HG02884 (cell line): Measurements from ENCODE around the gene ATP5F1C.
"Not testable (repeated sequence)": the region's sequence is repeated elsewhere in the genome, so short reads cannot be mapped to it uniquely, and the experiment has no call there.

ENCODE experiments used
- ATAC-seq: cut with Tn5 transposase; IDR thresholded peaks from one replicate; pipeline ENCODE4 v1.9.1; 2021; ENCODE audit warnings: mild to moderate bottlenecking, moderate library complexity; ENCODE audit not compliant: unreplicated experiment

ATP5F1C gene

DNA sequence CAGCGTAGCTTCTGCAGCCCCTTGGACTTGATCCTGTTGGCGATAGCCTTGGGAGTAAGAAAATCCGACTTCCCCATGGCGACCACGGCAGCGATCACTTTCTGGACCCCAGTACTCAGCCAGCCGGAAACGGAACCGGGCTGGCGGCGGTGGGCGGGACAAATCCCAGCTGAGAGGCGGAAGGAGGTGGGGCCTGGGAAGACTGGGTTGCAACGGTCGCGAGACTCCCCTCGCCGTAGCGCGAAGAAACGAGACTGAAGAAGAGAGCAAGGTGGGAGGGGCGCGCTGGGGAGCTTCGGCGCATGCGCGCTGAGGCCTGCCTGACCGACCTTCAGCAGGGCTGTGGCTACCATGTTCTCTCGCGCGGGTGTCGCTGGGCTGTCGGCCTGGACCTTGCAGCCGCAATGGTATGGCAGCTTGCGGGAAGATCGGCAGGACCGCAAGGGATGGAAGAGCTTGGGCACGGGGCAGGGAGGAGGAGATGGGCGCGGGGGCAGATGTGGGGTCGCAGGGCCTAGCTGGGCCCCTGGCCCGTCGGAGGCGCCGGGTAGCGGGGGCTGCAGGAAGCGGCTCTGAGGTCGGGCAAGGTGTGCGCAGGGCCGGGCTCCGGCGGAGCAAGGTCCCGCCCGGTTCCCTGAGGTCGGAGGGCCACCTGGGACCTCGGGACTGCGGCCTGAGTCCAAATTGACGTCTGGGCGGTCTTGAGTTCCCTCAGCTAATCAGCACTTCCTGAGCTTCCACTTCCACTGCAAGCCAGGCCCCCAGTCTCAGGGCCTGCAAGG, at the start of gene ATP5F1C, which contains the start of gene KIN:
Gene ATP5F1C (plus strand): TSS at position 321 of the 782 bp plus-strand sequence. CDS start 31 bp downstream, at position 352.
Gene KIN (minus strand): TSS at position 137 of the 782 bp plus-strand sequence. CDS start 60 bp downstream, at position 77.
- peak; percentile 93 for ATAC-seq

DNA sequence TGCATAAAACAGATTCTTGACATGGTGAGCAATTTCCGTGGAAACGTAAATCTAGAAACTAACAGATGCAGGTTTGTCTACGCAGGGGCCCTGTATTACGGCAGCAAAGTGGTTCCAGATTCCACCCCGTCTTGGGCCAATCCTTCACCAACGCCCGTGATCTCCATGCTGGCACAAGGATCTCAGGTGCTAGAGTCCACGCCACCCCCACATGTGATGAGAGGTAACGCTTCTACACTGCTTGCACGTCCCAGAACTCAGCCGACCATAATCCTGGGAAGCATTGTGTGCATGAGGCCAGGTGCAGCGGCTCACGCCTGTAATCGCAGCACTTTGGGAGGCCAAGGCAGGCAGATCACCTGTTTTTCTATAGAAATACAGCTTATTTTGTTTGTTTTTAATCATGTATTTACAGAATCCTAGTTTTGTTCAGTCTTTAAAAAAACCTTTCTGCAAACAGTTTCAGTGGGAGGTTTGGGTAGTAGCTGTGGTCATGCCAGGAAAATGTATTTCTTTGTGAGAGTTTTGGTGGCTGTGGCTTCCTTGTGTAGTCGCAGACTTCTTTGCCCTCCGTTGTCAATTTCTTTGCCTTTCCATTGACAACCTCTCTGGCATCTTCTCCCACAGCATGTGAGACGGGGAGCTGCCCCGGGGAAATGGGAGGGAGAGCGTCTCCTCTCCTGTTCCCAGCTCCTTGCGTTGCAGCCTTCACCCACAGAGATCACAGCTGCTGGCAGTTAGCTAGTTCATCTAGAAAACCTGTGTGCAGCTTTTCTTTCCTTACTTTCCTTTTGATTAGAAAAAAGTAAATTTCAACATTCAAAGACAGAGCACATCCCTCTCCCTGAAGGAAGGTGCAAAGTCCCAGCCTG, 49.2 kb upstream of the ATP5F1C start:
- no peak for ATAC-seq

- no peak for ATAC-seq
These were observed 43.7 kb upstream of the ATP5F1C start for GRCh38 chr10:7744307-7744706.

GRCh38 chr10:7748637-7749036, 39.3 kb upstream of the ATP5F1C start:
- ATAC-seq = not testable (repeated sequence)

GRCh38 chr10:7750222-7750621, 37.8 kb upstream of the ATP5F1C start:
- no peak for ATAC-seq

GRCh38 chr10:7752251-7752650, 35.7 kb upstream of the ATP5F1C start:
- ATAC-seq = no peak

- ATAC-seq = no peak
These were observed 32.9 kb upstream of the ATP5F1C start for GRCh38 chr10:7755103-7755502.

DNA sequence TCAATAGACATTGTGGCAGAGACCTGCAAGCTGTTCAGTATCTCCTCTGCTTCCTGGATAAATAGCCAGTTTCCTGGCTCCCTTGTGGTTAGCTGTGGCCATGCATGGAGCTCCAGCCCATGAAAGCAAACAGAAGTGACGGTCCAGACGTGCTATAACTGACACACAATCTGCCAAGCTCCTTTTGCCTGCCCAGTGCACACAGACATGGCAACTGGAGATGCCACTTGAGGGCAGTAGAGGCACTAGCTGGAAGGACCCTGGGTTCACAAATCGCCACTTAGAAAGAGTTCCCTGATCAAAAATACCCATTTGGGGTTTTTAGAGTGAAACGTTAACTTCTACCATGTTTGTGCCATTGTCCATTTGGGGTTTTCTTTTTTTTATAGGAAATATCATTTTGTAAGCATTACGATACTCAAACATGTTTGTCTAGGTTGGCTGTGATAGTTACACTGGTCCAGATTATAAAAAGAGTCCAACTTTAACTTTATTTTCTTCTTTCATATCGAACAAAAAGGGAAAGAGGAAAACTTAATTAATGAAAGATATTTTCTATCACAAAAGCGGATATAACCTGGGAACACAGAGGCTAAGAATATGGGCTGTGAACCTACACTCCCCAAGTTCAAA, 31.5 kb upstream of the ATP5F1C start:
- no peak for ATAC-seq

DNA sequence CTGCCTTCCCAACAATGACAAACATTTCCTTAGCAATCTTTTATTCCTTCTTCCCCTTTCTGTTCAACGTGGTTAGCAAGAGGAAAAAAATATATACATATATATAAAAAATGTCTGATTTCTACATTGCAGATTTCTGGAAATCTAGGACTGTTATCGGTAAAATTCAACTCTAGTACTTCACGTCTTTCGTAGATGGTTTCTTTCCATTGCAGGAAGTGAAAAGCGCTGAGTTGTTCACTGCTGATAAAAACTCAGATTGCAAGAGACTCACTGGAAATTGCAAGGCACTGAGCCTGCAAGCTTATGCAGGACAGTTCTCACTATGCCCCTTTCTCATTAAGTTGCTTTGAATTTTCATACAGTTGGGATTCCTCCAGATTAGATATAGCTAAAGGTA, 24.0 kb upstream of the ATP5F1C start:
- ATAC-seq = no peak

DNA sequence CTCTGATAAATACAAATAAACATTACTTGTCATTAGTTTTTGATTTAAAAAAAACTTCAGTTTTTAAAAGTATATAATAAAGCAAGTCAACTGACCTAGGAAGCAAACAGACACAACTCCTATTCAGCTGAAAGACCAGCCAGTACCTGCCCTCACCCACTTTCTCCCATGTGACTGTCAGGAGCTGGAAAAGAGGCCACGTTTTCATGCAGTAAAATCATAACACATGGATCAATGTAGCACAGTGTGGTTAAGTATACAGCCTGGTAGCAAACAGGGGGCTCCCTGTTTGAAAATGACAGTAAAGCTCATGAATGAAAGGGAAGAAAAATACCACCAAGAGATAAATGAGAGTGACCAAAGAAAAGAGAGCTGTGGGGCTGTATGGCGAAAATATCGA, 21.7 kb upstream of the ATP5F1C start:
- ATAC-seq = no peak

DNA sequence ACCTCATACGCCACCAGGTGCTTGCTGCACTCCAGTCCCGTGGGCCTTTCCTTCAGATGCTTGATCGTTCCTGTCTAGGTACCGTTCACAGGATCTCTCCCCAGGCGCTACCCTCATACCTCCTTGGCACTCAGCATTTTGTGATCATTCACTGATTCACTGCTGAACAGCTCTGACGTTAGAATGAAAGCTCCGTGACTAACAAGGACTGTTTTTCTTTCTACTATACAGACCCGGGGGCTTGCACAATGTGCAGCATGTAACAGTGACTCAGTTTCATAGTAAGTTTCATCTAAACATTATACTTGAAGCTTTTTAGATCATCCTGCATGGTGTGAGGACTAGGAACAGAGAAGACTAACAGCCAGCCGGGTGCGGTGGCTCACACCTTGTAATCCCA, 20.8 kb upstream of the ATP5F1C start:
- no peak for ATAC-seq

DNA sequence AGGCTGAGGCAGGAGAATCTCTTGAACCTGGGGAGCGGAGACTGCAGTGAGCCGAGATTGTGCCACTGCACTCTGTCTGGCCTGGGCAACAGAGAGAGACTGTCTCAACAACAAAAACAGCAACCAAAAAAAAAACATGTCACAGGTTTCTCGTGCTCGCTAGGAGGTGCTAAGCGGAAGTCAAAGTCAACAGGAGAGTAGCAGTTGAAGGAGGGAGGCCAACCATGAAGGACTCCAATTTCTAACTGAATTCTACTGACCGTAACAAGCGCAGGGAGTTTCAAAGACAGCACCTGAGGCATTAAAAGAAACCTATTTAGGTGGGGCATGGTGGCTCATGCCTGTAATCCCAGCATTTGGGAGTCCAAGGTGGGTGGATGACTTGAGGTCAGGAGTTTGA, 19.6 kb upstream of the ATP5F1C start:
- ATAC-seq = no peak

DNA sequence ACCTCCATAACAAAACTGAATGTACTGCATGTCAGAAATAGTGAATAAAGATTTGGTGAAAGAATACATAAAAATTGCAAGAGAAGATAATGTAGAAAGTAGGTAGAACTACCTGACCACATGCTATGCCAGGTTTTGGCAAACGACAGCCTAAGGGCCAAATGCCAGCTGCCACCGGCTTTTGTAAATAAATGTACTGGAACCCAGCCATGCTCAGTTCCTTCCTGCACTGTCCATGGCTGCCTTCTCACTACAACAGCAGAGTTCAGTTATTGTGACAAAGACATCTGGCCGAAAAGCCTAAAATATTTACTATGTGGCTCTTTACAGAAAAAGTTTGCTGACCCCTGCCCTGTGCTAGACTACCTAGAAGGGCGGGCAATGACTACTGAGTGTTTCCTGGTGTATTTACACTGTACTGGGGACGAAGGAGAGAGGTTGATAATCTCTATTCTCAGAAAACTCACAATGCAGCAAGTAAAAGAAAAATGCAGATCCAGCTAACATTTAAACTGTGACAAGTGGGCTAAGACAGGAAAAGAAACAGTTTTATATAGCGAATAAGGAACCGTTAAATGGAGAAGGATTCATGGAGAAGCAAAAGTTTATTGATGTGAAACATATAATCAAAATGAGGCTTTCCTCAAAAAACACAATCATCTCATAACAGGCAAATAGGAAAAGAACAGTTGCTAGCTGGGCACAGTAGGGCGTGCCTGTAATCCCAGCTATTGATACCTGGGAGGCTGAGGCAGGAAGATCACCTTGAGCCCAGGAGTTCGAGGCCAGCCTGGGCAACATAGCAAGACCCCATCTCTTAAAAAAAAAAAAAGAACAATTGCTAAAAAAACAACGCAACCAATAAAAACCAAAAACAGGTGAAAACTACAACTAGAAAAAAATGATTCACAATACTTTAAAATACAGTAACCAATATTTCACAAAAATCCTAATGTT, 13.9 kb upstream of the ATP5F1C start:
- ATAC-seq = no peak

- ATAC-seq = no peak
These were observed 11.2 kb upstream of the ATP5F1C start for GRCh38 chr10:7776777-7777176.

- not testable (repeated sequence) for ATAC-seq
These were observed 5.8 kb upstream of the ATP5F1C start for GRCh38 chr10:7782194-7782593.

DNA sequence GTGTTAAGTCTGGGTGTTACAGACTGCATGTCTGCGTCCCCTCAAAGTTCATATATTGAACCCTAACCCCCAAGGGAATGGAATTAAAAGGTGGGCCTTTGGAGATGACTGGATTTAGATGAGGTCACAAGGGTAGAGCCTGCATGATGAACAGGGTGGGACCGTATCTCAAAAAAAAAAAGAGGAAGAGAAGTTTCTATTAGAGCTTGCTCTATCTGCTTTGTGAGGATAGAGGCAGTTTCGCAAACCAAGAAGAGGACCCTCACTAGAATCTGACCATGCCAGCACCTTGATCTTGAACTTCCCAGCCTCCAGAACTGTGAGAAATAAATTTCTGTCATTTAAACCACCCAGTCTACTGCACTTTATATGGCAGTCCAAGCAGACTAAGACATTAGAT, 1.5 kb upstream of the ATP5F1C start:
- ATAC-seq = no peak

DNA sequence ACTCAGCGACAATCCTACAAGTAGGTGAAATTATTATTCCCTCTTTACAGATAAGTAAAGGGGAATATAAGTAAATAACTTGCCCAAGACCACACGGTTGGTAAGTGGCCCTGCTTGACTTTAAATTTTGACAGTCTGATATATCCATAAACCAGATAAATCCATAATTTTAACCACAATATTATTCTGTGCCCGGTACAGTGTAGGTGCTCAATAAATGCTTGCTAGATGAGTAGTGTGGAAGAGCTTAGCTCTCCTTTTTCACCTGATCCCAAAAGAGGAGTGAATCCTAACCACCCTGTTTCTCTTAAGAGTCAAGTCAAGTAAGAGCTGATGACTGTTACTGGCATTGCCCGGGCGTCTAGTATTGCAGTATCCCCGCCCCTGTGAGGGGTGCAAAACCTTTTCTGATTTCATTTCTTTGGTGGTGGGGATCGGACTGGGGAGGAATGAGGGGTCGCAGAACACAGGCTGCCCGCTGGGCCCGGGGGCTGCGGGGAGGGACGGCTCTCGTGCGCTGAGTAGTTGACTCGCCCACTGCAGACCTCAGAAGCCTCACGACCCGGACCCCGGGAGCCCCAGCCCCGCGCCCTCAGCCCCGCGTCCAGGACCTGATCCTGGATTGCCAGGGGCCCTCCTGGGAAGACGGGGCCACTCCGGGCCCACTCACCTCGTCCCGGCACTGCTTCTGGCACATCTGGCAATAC, 674 bp upstream of the ATP5F1C start:
- ATAC-seq = peak; percentile 6

DNA sequence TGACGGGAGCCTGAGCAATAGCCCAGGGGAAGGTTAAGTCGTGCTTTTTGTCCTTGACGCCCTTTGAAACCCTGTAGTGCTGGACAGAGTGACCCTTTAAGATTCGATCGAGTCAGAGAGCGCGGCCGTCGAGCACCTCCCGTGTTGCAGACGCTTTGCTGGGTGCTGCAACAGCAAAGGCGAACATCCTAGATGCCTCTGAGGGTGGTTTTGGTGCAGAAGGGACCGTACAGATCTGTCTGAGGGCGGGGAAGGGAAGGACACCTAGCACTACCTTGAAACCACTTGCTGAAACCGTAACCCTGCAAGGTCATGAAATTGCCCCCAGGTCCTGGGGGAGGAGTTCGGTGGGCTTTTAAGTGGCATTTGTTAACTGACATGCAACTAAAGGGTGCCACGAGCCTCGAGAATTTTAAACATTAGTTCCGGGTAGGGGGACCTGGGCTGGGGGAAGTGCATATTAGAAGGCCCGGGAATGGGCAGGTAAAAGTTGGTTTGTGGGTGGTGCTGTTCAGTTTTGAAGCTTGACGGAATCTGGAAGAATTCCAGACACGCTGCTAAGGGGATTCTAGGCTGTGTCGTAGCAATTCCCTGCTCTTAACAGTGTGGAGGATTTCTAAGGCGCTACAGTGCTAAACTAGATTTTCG, 786 bp downstream of the ATP5F1C start:
- ATAC-seq = peak; percentile 18

GRCh38 chr10:7789390-7789789, 1.4 kb downstream of the ATP5F1C start:
- no peak for ATAC-seq
